BJ (cell line): ENCODE results near the gene DCAF8. TPM values are rescaled to one million over a fixed set of nuclear protein-coding genes. Genes with fewer than 3 reads are reported as not detected.

Experiments
- CTCF ChIA-PET: fragments of 350-600 bp; formaldehyde crosslinking; extraction: SDS; loops from one replicate; lab custom pipeline; 2021; ENCODE audit warnings: antibody characterized with exemption, inconsistent platforms; lab: Yijun Ruan, JAX
- POLR2A ChIA-PET: fragments of 300-600 bp; sonication (Branson Sonifier 250); formaldehyde crosslinking; extraction: SDS; loops from one replicate; lab custom pipeline; 2021; ENCODE audit warnings: antibody characterized with exemption; lab: Charles Lee
- DNase-seq: peaks from one replicate; pipeline ENCODE4 v3.0.0-alpha.2; 2011; ENCODE audit warnings: low read depth
- H3K27me3 ChIP-seq: 2 replicates; pipeline ENCODE4 v1.6.0; 2011; ENCODE audit warnings: low read length; ENCODE audit not compliant: control insufficient read depth, insufficient read depth
- H3K36me3 ChIP-seq: 2 replicates; pipeline ENCODE4 v1.5.1; 2011; ENCODE audit warnings: low read length; ENCODE audit not compliant: control insufficient read depth, insufficient read depth
- H3K4me3 ChIP-seq: 2 replicates; pipeline ENCODE4 v1.5.1; 2011; ENCODE audit warnings: low read depth, mild to moderate bottlenecking, control low read depth, low read length
- polyA plus RNA-seq: library from polyadenylated mRNA; depleted of rRNA; stranded (reverse); fragments of >200 nt; gene quantifications from 2 replicates; pipeline ENCODE4 v1.2.3, GENCODE V29; 2011
- TF ChIP-seq, protein P1 (sequence below): IDR thresholded peaks from 2 replicates; pipeline ENCODE4 v1.5.1; 2011; ENCODE audit warnings: low read depth, mild to moderate bottlenecking, control low read depth, inconsistent platforms, low read length, moderate library complexity; ENCODE audit not compliant: insufficient read depth

DCAF8 gene
- polyA plus RNA-seq, 1 experiment: 84.0 TPM

GRCh38 chr1:160193091-160193819, 69.1 kb downstream of the DCAF8 start:
- H3K27me3 ChIP-seq: peaks cover 2% of the 10 kb centered on the region; the same call in 1 of the 2 replicates
- H3K36me3 ChIP-seq: no peaks in the 10 kb centered on the region
- H3K4me3 ChIP-seq: no peak overlapping the region
- CTCF ChIA-PET: interaction anchor here (0.7 to 6.1 kb wide), 41 partner anchors 9 to 416 kb away, joined by 3 to 113 read pairs (median 5); partner anchors contain the start of genes DCAF8, IGSF8 and PEX19
- peak; percentile 40 for DNase-seq
- TF ChIP-seq, protein P1, sequence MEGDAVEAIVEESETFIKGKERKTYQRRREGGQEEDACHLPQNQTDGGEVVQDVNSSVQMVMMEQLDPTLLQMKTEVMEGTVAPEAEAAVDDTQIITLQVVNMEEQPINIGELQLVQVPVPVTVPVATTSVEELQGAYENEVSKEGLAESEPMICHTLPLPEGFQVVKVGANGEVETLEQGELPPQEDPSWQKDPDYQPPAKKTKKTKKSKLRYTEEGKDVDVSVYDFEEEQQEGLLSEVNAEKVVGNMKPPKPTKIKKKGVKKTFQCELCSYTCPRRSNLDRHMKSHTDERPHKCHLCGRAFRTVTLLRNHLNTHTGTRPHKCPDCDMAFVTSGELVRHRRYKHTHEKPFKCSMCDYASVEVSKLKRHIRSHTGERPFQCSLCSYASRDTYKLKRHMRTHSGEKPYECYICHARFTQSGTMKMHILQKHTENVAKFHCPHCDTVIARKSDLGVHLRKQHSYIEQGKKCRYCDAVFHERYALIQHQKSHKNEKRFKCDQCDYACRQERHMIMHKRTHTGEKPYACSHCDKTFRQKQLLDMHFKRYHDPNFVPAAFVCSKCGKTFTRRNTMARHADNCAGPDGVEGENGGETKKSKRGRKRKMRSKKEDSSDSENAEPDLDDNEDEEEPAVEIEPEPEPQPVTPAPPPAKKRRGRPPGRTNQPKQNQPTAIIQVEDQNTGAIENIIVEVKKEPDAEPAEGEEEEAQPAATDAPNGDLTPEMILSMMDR: peak; percentile 94
- POLR2A ChIA-PET: interaction anchor here (0.6 to 1.0 kb wide), 3 partner anchors 26 to 185 kb away, joined by 3 to 4 read pairs (median 3); no protein-coding TSS in a partner anchor

DNA sequence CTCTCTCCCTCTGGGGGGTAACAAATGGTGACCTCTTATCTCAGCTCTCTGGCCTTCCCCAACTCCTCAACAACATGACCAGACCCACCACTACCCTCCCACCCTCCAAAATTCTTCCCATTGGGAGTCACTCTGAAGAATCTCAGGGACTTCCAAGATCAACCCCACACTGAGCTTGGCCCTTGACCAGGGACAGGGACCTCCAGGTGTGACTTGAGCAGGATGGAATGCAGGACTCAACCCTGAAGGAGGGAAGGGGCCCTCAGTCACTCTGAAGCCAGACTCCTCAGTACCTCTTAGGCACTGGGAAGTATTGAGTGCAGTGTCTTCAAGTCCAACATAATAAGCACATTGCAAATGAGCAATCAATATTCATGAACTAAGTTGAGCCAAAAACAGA, 70.1 kb downstream of the DCAF8 start:
- H3K36me3 ChIP-seq: no peaks in the 10 kb centered on the region
- no peak for DNase-seq
- peaks cover 2% of the 10 kb centered on the region for H3K27me3 ChIP-seq
- ChIA-PET CTCF (interaction anchor here (0.6 to 6.1 kb wide), 24 partner anchors 10 to 186 kb away, joined by 3 to 113 read pairs (median 6); no protein-coding TSS in a partner anchor), POLR2A (interaction anchor here (0.6 kb wide), 1 partner anchor 17 kb away, joined by 9 read pairs; no protein-coding TSS in a partner anchor)
- TF ChIP-seq, protein P1: no peak
- H3K4me3 ChIP-seq: no peak overlapping the region

DNA sequence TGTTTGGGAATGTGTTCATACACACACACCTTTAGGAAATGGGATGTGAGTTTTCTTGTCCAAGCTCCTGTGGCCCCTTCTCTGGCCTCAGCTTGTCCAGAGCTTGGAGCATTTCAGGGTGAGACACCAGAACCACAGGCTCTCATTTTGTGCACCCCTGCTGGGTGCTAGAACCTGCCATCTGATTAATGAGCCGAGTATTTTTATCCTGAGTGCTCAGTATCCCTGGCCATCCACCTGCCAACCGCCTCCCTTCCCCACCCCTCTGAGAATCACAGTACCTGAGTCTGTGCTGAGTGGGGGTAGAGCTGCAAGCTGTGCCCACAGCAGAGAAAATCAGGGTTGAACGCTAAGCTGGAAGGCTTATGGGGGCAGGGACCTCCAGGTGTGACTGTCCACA, 70.6 kb downstream of the DCAF8 start:
- ChIA-PET CTCF (interaction anchor here (0.9 to 6.1 kb wide), 19 partner anchors 9 to 186 kb away, joined by 3 to 113 read pairs (median 6); no protein-coding TSS in a partner anchor), POLR2A (no interaction called here)
- Histone ChIP-seq H3K27me3 (peaks cover 2% of the 10 kb centered on the region), H3K4me3 (no peak overlapping the region), H3K36me3 (no peaks in the 10 kb centered on the region)
- no peak for DNase-seq
- TF ChIP-seq, protein P1: no peak

DNA sequence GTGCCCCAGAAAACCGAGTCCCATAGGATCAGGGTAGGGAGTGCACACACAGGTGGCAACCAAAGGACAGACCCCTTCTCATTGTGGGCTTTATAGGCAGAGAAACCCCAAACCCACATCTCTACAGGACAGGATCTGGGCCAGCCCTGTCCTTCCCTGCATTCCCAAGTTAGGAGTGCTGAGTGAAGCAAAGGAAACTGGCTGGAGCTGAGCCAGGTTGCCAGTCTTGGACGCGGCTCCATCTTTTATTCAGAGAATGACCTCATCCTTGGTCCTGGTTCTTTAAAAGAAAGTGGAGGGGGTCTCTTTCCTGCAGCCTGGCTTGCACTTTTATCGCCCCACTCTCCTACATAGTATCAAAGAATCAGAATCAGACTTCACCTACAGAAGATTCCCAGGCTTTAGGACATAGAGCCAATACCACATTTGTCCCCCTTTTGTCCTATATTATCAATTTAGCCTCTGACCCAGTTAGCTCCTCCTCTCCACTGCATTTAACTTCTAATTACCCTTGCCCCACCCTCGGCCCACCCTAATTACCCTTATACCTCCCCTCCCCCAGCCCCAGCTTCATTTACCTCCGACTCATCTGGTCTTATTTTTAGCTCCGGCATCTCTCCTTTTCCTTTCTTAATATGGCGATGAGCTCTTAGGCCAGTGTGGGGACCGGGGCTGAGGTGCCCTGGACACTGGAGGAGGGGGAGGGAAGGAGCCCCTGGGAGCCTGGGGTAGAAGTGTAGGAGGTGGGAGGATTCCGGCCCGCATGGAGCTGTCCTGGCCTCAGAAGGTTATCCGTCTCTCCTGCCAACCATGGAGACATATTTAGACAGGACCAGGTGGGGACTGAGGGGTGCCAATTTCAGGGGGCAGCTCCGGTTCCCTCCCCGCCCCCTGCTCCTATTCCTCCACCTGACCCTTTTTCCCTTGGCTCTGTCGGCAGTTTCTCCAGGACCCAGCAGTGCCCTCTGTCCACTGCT, 72.4 kb downstream of the DCAF8 start, which contains the start of gene CASQ1:
TSS of gene CASQ1 (plus strand) at position 927 of the 977 bp plus-strand sequence. CDS start 177 bp downstream, outside the sequence.
- POLR2A ChIA-PET: interaction anchor here (0.6 kb wide), 1 partner anchor 10 kb away, joined by 7 read pairs; no protein-coding TSS in a partner anchor
- CTCF ChIA-PET: interaction anchor here (1.0 to 6.1 kb wide), 13 partner anchors 13 to 187 kb away, joined by 3 to 113 read pairs (median 4); partner anchors contain the start of gene ATP1A2
- H3K36me3 ChIP-seq: no peaks in the 10 kb centered on the region
- peaks cover 1% of the 10 kb centered on the region for H3K27me3 ChIP-seq
- DNase-seq: no peak
- TF ChIP-seq, protein P1: no peak
- no peak within 1 kb of the TSS for H3K4me3 ChIP-seq
